Activated T-helper 1 cell treated with anti-CD3 and anti-CD28 coated beads, Interleukin-12 subunit alpha, Interleukin-12 subunit beta, Interleukin-2, Interleukin-4 antibody, amounts not matched to agents 30 ng/mL and 10 ng/mL and 1 ng/mL, durations not matched to agents 14 hours and 24 hours and 36 hours (primary cell): ENCODE results near the gene SHLD1. TPM values are rescaled to one million over a fixed set of nuclear protein-coding genes. Genes with fewer than 3 reads are reported as not detected.
"Not testable (repeated sequence)": the region's sequence is repeated elsewhere in the genome, so short reads cannot be mapped to it uniquely, and the experiment has no call there.

Experiments used
- DNase-seq: peaks from one replicate; pipeline ENCODE4 v3.0.0; 2021; ENCODE audit warnings: low spot score
- H3K27ac Mint-ChIP-seq: one replicate; pipeline ENCODE4 v1.8.0; 2021; ENCODE audit warnings: mild to moderate bottlenecking, mixed read lengths
- H3K27me3 Mint-ChIP-seq: one replicate; pipeline ENCODE4 v1.8.0; 2022; ENCODE audit warnings: mild to moderate bottlenecking, moderate library complexity, mixed read lengths; ENCODE audit not compliant: insufficient read depth
- H3K36me3 Mint-ChIP-seq: one replicate; pipeline ENCODE4 v1.8.0; 2021; ENCODE audit warnings: low read depth, mixed read lengths
- H3K4me1 Mint-ChIP-seq: one replicate; pipeline ENCODE4 v1.8.0; 2021; ENCODE audit warnings: low read depth, mixed read lengths
- H3K4me3 Mint-ChIP-seq: one replicate; pipeline ENCODE4 v1.8.0; 2021; ENCODE audit warnings: mild to moderate bottlenecking, moderate library complexity, mixed read lengths
- H3K9me3 Mint-ChIP-seq: one replicate; pipeline ENCODE4 v1.8.0; 2021; ENCODE audit warnings: mixed read lengths
- intact Hi-C: fragments of 100-400 bp; cut with micrococcal nuclease; formaldehyde crosslinking; loops from one replicate; pipeline ENCODE4 v1.15.1; 2024
- total RNA-seq: library from RNA; stranded (reverse); gene quantifications from 2 replicates; pipeline ENCODE4 v1.2.3, GENCODE V29; 2022

Gene SHLD1
- total RNA-seq, 1 donor from 2014 or later: 8.1 TPM

- intact Hi-C loops: no loop called here
- no peak for DNase-seq
- H3K36me3 Mint-ChIP-seq: peaks cover 27% of the 10 kb centered on the region
- H3K27me3 Mint-ChIP-seq: no peaks in the 10 kb centered on the region
- H3K4me1 Mint-ChIP-seq: peaks cover 11% of the 10 kb centered on the region
- H3K4me3 Mint-ChIP-seq: no peak overlapping the region
- H3K9me3 Mint-ChIP-seq: no peaks in the 10 kb centered on the region
- no peak overlapping the region for H3K27ac Mint-ChIP-seq
Observed at GRCh38 chr20:5776077-5776476, 25.9 kb downstream of the SHLD1 start.

GRCh38 chr20:5779071-5779900 lies 29.1 kb downstream of the SHLD1 start:
- Mint-ChIP-seq H3K4me3 (no peak overlapping the region), H3K27ac (no peak overlapping the region), H3K4me1 (peaks cover 12% of the 10 kb centered on the region), H3K36me3 (peaks cover 25% of the 10 kb centered on the region), H3K27me3 (no peaks in the 10 kb centered on the region), H3K9me3 (no peaks in the 10 kb centered on the region)
- DNase-seq: no peak
- intact Hi-C loops: no loop called here

GRCh38 chr20:5780846-5781217 lies 30.6 kb downstream of the SHLD1 start:
- DNase-seq: no peak
- no peak overlapping the region for H3K4me3 Mint-ChIP-seq
- peaks cover 12% of the 10 kb centered on the region for H3K4me1 Mint-ChIP-seq
- intact Hi-C loops: no loop called here
- no peaks in the 10 kb centered on the region for H3K27me3 Mint-ChIP-seq
- peaks cover 18% of the 10 kb centered on the region for H3K36me3 Mint-ChIP-seq
- H3K27ac Mint-ChIP-seq: no peak overlapping the region
- H3K9me3 Mint-ChIP-seq: no peaks in the 10 kb centered on the region

- Mint-ChIP-seq H3K4me1 (peaks cover 12% of the 10 kb centered on the region), H3K36me3 (peaks cover 18% of the 10 kb centered on the region)
- H3K27ac Mint-ChIP-seq, H3K4me3 Mint-ChIP-seq, intact Hi-C loops, H3K27me3 Mint-ChIP-seq, H3K9me3 Mint-ChIP-seq, DNase-seq: not testable (repeated sequence)
Observed at GRCh38 chr20:5781367-5781766, 31.2 kb downstream of the SHLD1 start.

- no peaks in the 10 kb centered on the region for H3K27me3 Mint-ChIP-seq
- H3K4me3 Mint-ChIP-seq: no peak overlapping the region
- intact Hi-C loops: no loop called here
- peaks cover 12% of the 10 kb centered on the region for H3K4me1 Mint-ChIP-seq
- no peak overlapping the region for H3K27ac Mint-ChIP-seq
- H3K9me3 Mint-ChIP-seq: no peaks in the 10 kb centered on the region
- DNase-seq: no peak
- peaks cover 18% of the 10 kb centered on the region for H3K36me3 Mint-ChIP-seq
Observed at GRCh38 chr20:5781798-5782750, 31.9 kb downstream of the SHLD1 start.

- Mint-ChIP-seq H3K27ac (no peak overlapping the region), H3K4me1 (peaks cover 17% of the 10 kb centered on the region)
Observed at GRCh38 chr20:5784735-5785134, 34.5 kb downstream of the SHLD1 start.

GRCh38 chr20:5785146-5785545 lies 34.9 kb downstream of the SHLD1 start:
- Mint-ChIP-seq H3K9me3 (no peaks in the 10 kb centered on the region), H3K27ac (no peak overlapping the region), H3K36me3 (peaks cover 13% of the 10 kb centered on the region), H3K4me1 (peaks cover 16% of the 10 kb centered on the region), H3K4me3 (no peak overlapping the region), H3K27me3 (no peaks in the 10 kb centered on the region)
- intact Hi-C loops: no loop called here
- no peak for DNase-seq

More at GRCh38 chr20:5784735-5785134, 34.5 kb downstream of the SHLD1 start:
- no peak overlapping the region for H3K4me3 Mint-ChIP-seq
- peaks cover 13% of the 10 kb centered on the region for H3K36me3 Mint-ChIP-seq
- no peaks in the 10 kb centered on the region for H3K9me3 Mint-ChIP-seq
- no peaks in the 10 kb centered on the region for H3K27me3 Mint-ChIP-seq
- DNase-seq: no peak
- intact Hi-C loops: no loop called here

- DNase-seq: no peak
- Mint-ChIP-seq H3K27ac (no peak overlapping the region), H3K9me3 (no peaks in the 10 kb centered on the region), H3K27me3 (no peaks in the 10 kb centered on the region), H3K4me3 (no peak overlapping the region), H3K4me1 (peaks cover 5% of the 10 kb centered on the region), H3K36me3 (peaks cover 3% of the 10 kb centered on the region)
- intact Hi-C loops: no loop called here
Observed at GRCh38 chr20:5786930-5787795, 37.0 kb downstream of the SHLD1 start.

- Mint-ChIP-seq H3K4me1 (peaks cover 5% of the 10 kb centered on the region), H3K27me3 (no peaks in the 10 kb centered on the region), H3K9me3 (no peaks in the 10 kb centered on the region), H3K27ac (no peak overlapping the region), H3K36me3 (peaks cover 2% of the 10 kb centered on the region), H3K4me3 (no peak overlapping the region)
- no peak for DNase-seq
- intact Hi-C loops: loop anchor here (1.0 to 2.0 kb wide), 8 partner anchors 55 to 290 kb away; partner anchors contain the start of genes MCM8 and TRMT6
Observed at GRCh38 chr20:5787796-5788165, 37.6 kb downstream of the SHLD1 start.

GRCh38 chr20:5788385-5788895 lies 38.2 kb downstream of the SHLD1 start:
- Mint-ChIP-seq H3K27me3 (no peaks in the 10 kb centered on the region), H3K4me1 (peaks cover 5% of the 10 kb centered on the region), H3K9me3 (no peaks in the 10 kb centered on the region), H3K36me3 (peaks cover 2% of the 10 kb centered on the region), H3K4me3 (no peak overlapping the region), H3K27ac (no peak overlapping the region)
- intact Hi-C loops: loop anchor here (1.0 to 2.0 kb wide), 8 partner anchors 54 to 289 kb away; partner anchors contain the start of genes MCM8 and TRMT6
- peak; percentile 66 for DNase-seq

GRCh38 chr20:5789827-5790226 lies 39.6 kb downstream of the SHLD1 start:
- H3K4me1 Mint-ChIP-seq: peaks cover 5% of the 10 kb centered on the region
- no peak for DNase-seq
- intact Hi-C loops: loop anchor here (2.0 kb wide), 2 partner anchors 53 to 161 kb away; partner anchors contain the start of genes MCM8 and TRMT6
- H3K27ac Mint-ChIP-seq: no peak overlapping the region
- H3K36me3 Mint-ChIP-seq: peaks cover 2% of the 10 kb centered on the region
- no peaks in the 10 kb centered on the region for H3K27me3 Mint-ChIP-seq
- no peaks in the 10 kb centered on the region for H3K9me3 Mint-ChIP-seq
- H3K4me3 Mint-ChIP-seq: no peak overlapping the region

GRCh38 chr20:5793916-5794315 lies 43.7 kb downstream of the SHLD1 start:
- H3K4me3 Mint-ChIP-seq: no peak overlapping the region
- DNase-seq: no peak
- H3K27me3 Mint-ChIP-seq: no peaks in the 10 kb centered on the region
- no peak overlapping the region for H3K27ac Mint-ChIP-seq
- no peaks in the 10 kb centered on the region for H3K4me1 Mint-ChIP-seq
- no peaks in the 10 kb centered on the region for H3K36me3 Mint-ChIP-seq
- no peaks in the 10 kb centered on the region for H3K9me3 Mint-ChIP-seq
- intact Hi-C loops: no loop called here
